Stimulated activated naive CD4-positive, alpha-beta T cell treated with Interleukin-2 at 50 U/mL for 16 hours (primary cell): ENCODE data around the gene IZUMO1R.
"Not testable (repeated sequence)": the region's sequence is repeated elsewhere in the genome, so short reads cannot be mapped to it uniquely, and the experiment has no call there.

Experiments used
- DNase-seq: peaks from one replicate; lab custom pipeline; 2025; lab: John Stamatoyannopoulos, UW

Gene IZUMO1R

DNA sequence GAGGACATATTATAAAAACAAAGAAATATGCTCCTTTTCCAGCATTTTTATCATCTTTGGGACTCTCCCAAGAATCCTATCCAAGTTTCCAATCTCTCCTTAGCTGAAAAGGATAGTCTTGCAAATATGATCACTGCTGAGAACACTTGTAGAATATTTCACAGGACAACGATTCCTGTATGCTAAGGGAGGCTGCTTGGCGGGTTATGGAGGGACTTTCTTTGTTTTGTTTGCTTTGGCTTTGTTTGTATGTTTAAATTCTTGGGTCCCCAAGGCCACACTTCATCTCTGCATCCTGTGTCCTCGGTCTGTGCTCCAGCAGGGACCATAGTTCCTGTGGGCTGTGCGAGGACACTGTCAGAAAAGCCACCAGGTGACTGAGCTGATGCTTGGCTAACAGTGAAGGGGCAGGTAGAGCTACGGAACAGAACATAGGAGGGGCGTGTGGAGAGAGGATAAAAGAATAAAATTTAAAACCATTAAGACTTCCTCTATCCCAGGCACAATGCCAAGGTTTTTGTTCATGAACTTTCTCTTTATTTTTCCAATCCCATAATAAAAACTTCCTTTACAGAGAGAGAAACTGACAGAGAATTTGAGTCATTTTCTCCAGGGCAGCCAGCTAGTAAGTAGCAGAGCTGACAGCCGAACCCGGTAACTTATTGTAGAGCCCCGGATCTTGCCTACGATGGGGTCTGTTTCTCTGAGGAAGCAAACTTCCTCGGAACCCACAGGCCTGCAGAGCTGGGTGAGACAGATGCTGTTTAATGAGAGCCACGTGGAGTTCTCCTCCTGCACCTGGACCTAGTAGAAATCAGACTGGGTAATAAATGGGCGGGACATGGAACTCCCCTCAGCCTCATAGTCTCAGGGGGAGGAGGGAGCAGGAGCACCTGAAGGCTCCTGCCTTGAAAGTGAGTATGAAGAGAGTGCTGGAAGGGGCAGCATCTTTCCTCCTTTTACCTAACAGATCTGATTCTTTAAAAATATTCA lies at the start of gene IZUMO1R:
TSS of gene IZUMO1R (plus strand) at position 615 of the 993 bp plus-strand sequence. CDS start 1,057 bp downstream, outside the sequence.
- no peak for DNase-seq

- DNase-seq, result no peak
Observed at GRCh38 chr11:94271885-94272372, 32.5 kb upstream of the IZUMO1R start.

DNA sequence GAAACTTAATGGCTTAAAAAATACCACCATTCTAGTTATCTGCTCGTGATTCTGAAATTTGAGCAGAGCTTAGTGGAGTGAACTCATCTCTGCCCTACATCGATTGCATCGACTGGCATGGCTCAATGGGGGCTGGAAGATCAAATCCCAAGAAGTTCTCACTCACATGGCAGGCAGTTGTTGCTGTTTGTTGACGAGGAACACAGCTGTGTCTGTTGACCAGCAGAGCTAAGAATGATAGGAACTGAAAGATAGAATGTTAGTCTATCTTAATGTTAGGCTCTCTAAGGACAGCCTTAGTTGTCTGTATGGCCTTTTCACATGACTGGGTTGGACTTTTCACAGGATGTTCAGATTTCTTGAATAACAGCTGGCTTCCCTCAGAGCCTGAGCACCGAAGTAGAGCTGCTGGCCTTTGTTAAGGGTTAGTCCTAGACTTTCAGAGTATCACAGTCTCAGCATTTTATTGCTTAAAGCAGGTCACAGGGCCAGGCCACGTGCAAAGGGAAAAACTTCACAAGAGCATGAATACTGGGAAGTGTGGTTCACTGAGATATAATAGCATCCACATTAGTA lies 31.6 kb upstream of the IZUMO1R start:
- DNase-seq, result no peak

DNA sequence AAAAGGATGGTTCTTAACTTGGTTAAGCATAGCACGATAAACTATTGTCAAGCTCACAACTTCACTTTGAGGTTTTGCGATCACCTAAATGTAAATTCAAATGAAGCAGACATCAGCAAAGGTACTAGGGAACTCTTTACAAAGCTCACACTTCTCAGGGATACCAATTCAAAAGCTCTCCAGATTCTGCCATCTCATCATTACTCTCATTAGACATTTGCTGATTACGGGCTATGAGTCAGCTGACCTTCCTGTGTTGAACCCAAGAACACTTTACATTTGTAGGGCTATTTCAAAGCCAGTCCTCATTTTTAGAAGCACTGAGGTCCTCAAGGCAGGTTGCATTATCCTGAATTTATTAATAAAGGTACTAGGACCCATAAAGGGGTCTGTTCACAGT lies 28.4 kb upstream of the IZUMO1R start:
- no peak for DNase-seq

DNA sequence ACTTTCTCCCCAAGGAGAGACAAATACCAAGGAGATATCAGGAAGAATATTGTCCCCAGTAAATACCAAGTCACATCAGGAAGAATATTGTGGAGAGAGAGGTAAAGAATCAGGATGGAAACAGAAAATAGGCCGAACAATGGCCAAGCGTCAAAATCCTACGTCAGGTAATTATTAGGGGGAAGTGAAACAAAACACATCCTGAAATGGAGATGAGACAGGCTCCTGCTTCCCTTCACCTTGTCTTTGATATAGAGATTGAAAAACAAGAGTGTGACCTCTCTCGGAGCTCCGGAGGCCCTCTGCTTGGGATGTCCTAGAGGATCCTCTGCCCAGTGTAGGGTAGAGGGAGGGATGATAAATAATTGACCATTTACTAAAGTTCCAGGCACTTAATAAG lies 27.4 kb upstream of the IZUMO1R start:
- DNase-seq, result no peak

GRCh38 chr11:94278207-94278606 lies 26.2 kb upstream of the IZUMO1R start:
- DNase-seq, result not testable (repeated sequence)

DNA sequence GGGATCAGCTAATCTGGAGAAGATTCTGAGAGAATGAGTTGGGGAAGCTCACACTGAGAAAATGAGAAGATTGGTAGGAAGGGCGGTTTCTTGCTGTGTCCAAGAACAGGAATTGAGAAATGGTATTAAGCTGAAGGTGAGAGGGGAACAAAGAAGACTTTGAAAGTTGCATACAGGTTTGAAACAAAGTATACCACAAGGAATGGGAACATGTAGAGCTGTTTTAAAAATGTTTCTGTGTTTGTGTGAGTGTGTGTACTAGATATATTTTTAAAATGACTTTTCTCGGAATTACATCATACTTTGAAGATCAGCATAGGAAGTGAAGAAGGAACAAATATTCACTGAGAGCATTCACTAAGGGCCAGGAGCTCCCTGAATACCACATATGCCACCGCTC lies 24.4 kb upstream of the IZUMO1R start:
- no peak for DNase-seq

- no peak for DNase-seq
Observed at GRCh38 chr11:94281324-94281723, 23.1 kb upstream of the IZUMO1R start.

GRCh38 chr11:94283678-94284077 lies 20.7 kb upstream of the IZUMO1R start:
- DNase-seq, result no peak

DNA sequence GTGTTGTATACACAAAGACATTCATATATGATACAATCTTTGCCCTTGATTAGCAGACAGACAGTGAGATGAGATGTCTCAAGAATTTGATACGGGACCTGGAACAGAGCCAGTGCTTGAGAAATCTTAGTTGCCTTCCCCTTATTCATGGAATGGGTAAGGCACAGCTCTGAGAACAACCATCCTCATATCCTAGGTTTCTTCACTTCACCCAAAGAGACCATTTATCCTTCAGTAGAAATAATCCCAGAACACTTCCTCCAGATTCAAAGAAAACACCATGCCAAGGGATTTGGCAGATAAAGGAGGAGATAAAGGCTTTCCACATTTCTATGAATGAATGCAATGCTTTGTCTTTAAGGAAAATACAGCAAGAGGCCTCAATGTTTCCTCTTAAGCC lies 8.8 kb upstream of the IZUMO1R start:
- no peak for DNase-seq

- DNase-seq, result no peak
Observed at GRCh38 chr11:94297985-94298576, 6.3 kb upstream of the IZUMO1R start.

- DNase-seq, result no peak
Observed at GRCh38 chr11:94302776-94303175, 1.6 kb upstream of the IZUMO1R start.

DNA sequence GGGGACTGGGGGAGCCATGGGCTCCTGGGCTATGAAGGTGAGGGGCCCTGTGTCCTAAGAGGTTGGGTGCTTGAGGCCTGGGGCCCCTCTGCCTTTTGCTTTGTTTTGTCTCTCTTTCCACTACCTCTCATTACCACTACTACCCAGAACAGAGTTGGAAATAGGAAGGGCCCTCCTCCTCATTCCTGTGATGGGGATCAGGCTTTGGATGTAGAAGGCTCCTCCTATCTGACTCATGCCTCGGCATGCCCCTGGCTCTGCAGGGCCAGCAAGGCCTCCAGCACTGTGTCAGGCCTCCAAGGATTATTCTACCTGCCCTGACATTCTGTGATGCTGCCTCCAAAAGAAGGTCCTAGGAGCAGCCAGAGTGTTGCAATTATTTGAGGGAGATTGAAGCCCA lies 766 bp downstream of the IZUMO1R start:
- DNase-seq, result no peak

DNA sequence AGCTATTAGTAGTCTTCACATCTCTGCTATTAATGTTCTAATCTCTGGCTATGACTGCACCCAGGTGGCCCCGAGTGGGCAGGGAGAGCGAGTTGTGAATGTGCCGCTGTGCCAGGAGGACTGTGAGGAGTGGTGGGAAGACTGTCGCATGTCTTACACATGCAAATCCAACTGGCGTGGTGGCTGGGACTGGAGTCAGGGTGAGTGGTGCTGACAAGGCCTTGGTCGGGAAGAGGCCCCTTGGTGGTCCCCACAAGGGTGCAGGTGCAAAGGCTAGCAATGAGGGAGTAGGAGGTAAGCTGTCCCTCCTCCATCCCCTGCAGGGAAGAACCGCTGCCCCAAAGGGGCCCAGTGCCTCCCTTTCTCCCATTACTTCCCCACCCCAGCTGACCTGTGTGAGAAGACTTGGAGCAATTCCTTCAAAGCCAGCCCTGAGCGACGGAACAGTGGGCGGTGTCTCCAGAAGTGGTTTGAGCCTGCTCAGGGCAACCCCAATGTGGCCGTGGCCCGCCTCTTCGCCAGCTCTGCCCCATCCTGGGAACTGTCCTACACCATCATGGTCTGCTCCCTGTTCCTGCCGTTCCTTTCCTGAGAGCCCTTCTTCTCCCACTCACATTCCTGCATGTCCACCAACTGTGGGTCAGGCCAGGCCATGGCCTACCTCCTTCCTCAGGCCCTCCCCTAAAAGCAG lies 2.9 kb downstream of the IZUMO1R start:
- DNase-seq, result no peak

- no peak for DNase-seq
Observed at GRCh38 chr11:94308024-94308423, 3.6 kb downstream of the IZUMO1R start.

DNA sequence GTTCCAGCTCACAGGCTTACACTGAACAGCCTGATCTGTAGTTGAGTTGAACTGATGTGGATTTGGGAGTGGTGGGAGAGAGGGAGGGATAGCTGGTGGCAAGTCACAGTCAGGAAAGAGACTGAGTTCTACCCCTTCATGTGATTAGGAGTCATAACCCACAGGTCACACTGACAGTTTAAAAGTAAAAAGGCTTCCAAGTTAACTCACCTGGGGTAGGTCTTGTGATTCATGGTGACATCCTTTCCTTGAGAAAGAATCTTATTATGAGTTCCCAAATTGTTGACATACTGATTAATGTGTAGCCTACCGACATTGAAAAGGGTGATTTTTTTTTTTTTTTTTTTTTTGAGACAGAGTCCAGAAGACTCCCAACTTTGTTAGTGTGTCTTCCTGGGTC lies 5.4 kb downstream of the IZUMO1R start:
- no peak for DNase-seq

DNA sequence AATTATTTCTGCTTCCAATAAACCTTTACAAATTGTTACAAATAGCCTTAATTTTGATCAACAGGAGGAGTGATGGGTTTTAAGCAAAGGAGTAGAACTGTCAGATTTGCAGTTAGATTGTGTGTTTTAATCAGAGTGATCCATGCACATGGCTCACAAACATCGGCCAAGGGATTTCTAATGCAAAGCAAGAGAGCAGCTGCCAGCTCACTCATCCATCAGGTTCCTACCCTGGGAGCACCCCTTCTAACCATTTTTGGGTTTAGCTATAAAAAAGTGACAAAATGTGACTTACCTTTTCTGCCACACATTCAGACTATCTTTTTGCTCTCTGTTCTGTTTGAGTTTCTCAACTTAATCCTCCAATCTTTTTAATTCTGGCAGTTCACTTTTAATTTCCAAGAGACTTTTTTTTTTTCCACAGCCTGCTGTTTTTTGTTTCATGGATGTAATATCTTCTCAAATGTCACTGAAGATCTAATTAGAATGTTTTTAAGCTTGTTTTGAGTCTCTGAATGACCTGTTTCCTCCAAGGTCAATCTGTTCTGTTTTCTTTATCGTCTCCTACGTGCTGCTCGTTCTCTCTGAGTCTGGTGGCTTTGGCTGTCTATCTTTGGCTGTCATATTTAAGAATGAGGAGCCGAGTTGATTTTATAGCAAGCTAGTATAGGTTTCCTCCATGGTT lies 6.0 kb downstream of the IZUMO1R start:
- DNase-seq, result no peak

GRCh38 chr11:94312339-94312738 lies 8.0 kb downstream of the IZUMO1R start:
- no peak for DNase-seq

DNA sequence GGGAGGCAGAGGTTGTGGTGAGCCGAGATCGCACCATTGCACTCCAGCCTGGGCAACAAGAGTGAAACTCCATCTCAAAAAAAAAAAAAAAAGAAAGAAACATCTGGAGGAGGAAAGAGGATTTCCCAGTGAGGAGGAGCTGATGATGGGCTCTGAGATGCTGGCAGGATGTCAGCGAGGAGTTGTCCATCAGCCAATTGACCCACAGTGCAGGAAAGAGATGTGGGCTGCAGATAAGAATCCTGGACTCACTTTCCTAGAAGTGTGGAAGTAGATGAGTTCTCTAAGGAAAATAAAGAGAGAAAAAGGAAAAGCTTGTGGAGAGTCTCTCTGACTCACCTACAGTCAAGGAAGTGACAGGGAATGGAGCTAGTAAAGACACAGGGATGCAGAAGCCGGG lies 9.7 kb downstream of the IZUMO1R start:
- no peak for DNase-seq

DNA sequence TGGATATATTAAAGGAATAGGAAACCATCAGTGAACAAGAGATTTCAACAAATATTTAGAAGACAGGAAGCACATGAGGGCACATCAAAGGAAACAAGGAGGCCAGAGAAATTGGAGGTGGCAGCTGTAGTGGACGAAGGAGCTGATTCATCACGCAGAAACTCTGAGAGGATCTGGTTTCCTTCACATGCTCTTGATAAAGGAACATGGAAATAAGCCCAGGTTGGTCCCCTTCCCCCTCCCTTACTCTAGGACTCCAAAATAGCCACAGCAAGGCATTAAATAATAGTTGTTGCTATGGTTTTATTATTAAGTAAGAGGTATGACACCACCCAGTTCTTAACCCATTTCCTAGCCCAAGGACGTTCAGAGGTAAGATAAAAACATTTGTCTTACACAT lies 11.3 kb downstream of the IZUMO1R start:
- DNase-seq, result no peak

- no peak for DNase-seq
Observed at GRCh38 chr11:94322501-94322900, 18.1 kb downstream of the IZUMO1R start.

GRCh38 chr11:94325681-94326080 lies 21.3 kb downstream of the IZUMO1R start:
- DNase-seq, result peak; percentile 14
